Uterus (tissue), 4 donors: ENCODE measurements around the gene FAM120A. TPM values are rescaled to one million over a fixed set of nuclear protein-coding genes. Genes with fewer than 3 reads are reported as not detected.

Experiments
- DNase-seq, 2 donors: peaks; one replicate each; pipeline ENCODE4 v3.0.0-alpha.2; 2019 to 2020
- H3K27ac ChIP-seq, 2 donors: fragments of 200-600 bp; sonication (generic); 1 replicate in 1 of 2; 2 replicates in 1 of 2; pipeline ENCODE4 v1.5.1; 2016 to 2018
- H3K27me3 ChIP-seq, 2 donors: fragments of 200-600 bp; sonication (generic); one replicate each; pipeline ENCODE4 v1.5.1; 2018 to 2019; ENCODE audit warnings: control low read depth in 1 of 2
- H3K36me3 ChIP-seq, 2 donors: fragments of 200-600 bp; sonication (generic); one replicate each; pipeline ENCODE4 v1.5.1; 2019; ENCODE audit warnings: control low read depth in 1 of 2
- H3K4me1 ChIP-seq, 2 donors: fragments of 200-600 bp; sonication (generic); one replicate each; pipeline ENCODE4 v1.5.1; 2018 to 2019; ENCODE audit warnings: control low read depth in 1 of 2
- H3K4me3 ChIP-seq, 2 donors: fragments of 200-600 bp; sonication (generic); 1 replicate in 1 of 2; 2 replicates in 1 of 2; pipeline ENCODE4 v1.5.1; 2018 to 2019; ENCODE audit warnings: mild to moderate bottlenecking in 1 of 2
- H3K9me3 ChIP-seq, 2 donors: fragments of 200-600 bp; sonication (generic); one replicate each; pipeline ENCODE4 v1.5.1; 2019; ENCODE audit warnings: control low read depth in 1 of 2
- POLR2A ChIP-seq, 2 donors: fragments of 450-650 bp; IDR thresholded peaks; one replicate each; pipeline ENCODE4 v1.6.1; 2016; ENCODE audit warnings: antibody characterized with exemption in 2 of 2, mild to moderate bottlenecking in 1 of 2, moderate library complexity in 1 of 2
- intact Hi-C: fragments of 100-400 bp; cut with DNase I; formaldehyde crosslinking; loops from one replicate; pipeline ENCODE4 v1.15.1; 2023; ENCODE audit warnings: low total_unique reads
- total RNA-seq, 4 donors: library from RNA; depleted of rRNA in 3 of 4; stranded (reverse); fragments of >200 nt in 3 of 4; gene quantifications; one replicate each; pipeline versions ENCODE4 v1.1.0 to v1.2.4, GENCODE V29; 2014 to 2023
- TF ChIP-seq, protein P1 (sequence below), 4 experiments: fragments of 200-600 bp in 2 of 4; fragments of 450-650 bp in 2 of 4; sonication (generic) in 2 of 4; IDR thresholded peaks; one replicate each; pipeline ENCODE4 v1.5.1; 2016 to 2019; ENCODE audit warnings: antibody characterized with exemption in 4 of 4, mild to moderate bottlenecking in 2 of 4, moderate library complexity in 1 of 4
- donor health status: DM: yes; HTN: yes; CAD: no.

FAM120A gene
- total RNA-seq, 4 donors from 2014 or later = 36.8 to 110 (median 103) TPM

DNA sequence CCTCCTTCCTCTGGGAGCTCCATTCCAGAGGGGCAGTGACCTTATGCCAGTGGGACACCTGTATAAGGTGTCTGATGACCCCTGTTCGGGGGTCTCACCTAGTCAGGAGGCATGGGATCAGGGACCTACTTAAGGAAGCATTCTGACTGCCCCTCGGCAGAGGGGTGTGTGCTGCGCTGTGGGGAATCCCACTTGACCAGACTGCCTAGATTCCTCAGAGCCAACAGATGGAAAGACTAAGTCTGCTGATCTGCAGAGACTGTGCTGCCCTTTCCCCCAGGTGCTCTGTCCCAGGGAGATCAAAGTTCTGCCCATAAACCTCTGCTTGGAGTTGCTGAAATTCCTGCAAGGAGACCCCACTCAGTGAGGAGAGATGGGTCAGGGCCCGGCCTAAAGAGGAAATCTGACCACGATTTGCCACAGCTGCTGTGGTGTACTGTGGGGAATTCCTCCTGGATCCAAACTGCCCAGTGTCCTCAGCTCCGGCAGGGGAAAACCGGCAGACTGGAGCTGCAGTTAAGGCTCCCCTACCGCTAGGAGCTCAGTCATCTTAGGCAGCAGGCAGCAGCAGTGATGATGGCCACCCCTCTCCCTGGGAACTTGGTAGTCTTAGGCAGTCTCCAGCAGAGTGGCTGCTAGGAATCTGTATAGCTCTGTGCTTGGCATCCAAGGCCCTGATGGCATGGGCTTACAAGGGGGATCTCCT, 34.8 kb upstream of the FAM120A start:
- Histone ChIP-seq H3K36me3 (no peaks in the 10 kb centered on the region), H3K27ac (no peak overlapping the region), H3K4me3 (no peak overlapping the region), H3K9me3 (peaks cover 0 to 17% of the 10 kb centered on the region in 2 donors), H3K4me1 (no peaks in the 10 kb centered on the region), H3K27me3 (no peaks in the 10 kb centered on the region)
- no peak for TF ChIP-seq POLR2A (IDR thresholded peaks at IDR 0.05)
- TF ChIP-seq, protein P1, sequence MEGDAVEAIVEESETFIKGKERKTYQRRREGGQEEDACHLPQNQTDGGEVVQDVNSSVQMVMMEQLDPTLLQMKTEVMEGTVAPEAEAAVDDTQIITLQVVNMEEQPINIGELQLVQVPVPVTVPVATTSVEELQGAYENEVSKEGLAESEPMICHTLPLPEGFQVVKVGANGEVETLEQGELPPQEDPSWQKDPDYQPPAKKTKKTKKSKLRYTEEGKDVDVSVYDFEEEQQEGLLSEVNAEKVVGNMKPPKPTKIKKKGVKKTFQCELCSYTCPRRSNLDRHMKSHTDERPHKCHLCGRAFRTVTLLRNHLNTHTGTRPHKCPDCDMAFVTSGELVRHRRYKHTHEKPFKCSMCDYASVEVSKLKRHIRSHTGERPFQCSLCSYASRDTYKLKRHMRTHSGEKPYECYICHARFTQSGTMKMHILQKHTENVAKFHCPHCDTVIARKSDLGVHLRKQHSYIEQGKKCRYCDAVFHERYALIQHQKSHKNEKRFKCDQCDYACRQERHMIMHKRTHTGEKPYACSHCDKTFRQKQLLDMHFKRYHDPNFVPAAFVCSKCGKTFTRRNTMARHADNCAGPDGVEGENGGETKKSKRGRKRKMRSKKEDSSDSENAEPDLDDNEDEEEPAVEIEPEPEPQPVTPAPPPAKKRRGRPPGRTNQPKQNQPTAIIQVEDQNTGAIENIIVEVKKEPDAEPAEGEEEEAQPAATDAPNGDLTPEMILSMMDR (IDR thresholded peaks at IDR 0.05) = no peak
- DNase-seq = no peak
- intact Hi-C loops = no loop called here

DNA sequence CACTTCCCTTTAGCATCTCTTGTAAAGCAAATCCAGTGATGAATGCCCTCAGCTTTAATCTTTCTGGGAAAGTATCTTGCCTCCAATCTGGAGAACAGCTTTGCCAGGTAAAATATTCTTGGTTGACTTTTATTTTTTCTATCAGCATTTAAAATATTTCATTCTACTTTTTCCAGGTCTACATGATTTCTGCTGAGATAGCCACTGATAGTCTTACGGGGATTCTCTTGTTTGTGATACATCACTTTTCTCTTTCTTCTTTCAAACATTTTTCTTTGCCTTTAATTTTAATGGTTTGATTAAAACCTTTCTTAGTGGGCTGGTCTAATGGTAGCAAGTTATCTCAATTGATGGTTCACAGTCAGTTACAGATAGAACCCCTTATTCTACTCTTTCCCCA, 33.9 kb upstream of the FAM120A start:
- H3K27me3 ChIP-seq = no peaks in the 10 kb centered on the region
- no peak overlapping the region for H3K4me3 ChIP-seq
- peaks cover 0 to 17% of the 10 kb centered on the region in 2 donors for H3K9me3 ChIP-seq
- intact Hi-C loops = no loop called here
- no peaks in the 10 kb centered on the region for H3K36me3 ChIP-seq
- TF ChIP-seq, protein P1 (IDR thresholded peaks at IDR 0.05) = no peak
- no peak for TF ChIP-seq POLR2A (IDR thresholded peaks at IDR 0.05)
- H3K4me1 ChIP-seq = no peaks in the 10 kb centered on the region
- H3K27ac ChIP-seq = no peak overlapping the region
- no peak for DNase-seq

DNA sequence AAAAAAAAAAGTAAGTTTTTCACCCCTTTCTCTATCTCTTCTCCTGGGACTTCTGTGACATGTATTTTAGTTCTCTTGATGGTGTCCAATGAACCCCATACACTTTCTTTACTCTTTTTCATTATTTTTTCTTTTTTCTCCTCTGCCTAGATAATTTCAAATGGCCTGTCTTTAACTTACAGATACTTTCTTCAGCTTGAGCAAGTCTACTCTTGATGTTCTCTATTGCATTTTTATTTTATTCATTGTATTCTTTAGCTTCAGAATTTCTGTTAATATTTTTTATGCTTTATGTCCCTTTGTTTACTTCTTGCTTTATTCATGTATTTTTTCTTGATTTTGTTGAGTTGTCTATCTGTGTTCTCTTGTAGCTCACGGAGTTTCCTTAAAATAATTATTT, 32.5 kb upstream of the FAM120A start:
- Histone ChIP-seq H3K4me3 (no peak overlapping the region), H3K4me1 (no peaks in the 10 kb centered on the region), H3K27me3 (no peaks in the 10 kb centered on the region), H3K27ac (no peak overlapping the region), H3K9me3 (peaks cover 0 to 17% of the 10 kb centered on the region in 2 donors), H3K36me3 (no peaks in the 10 kb centered on the region)
- intact Hi-C loops = no loop called here
- no peak for DNase-seq
- TF ChIP-seq, protein P1 (IDR thresholded peaks at IDR 0.05) = no peak
- TF ChIP-seq POLR2A (IDR thresholded peaks at IDR 0.05) = no peak

DNA sequence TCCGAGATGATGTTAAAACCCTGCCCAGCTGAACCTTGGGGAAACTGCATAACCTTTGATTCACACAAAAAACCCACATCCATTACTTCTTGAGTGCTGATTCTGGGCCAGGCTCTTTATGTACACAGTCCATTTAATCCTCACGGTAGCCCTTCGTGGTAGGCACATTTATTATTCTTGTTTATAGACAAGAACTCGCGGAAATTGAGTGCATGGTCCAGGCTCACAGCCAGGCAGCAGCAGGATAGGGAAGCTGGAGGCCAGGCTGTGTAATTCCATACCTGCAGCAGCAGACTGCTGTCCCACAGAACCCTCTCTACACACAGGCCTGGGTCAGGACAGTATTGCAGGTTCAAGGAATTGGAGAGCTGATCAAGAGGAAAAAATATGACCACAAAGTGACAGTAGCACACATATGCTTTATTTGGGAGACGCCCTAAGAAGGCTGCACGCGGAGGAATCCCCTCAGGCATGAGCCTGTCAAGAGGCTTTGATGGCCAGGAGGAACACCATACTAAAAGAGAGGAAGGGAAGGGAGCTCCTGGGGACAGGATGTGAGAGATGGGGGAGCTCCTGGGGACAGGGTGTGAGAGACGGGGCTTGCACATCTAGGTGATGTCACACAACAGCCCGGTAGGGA, 28.4 kb upstream of the FAM120A start:
- H3K27ac ChIP-seq = no peak overlapping the region
- H3K27me3 ChIP-seq = no peaks in the 10 kb centered on the region
- TF ChIP-seq, protein P1 (IDR thresholded peaks at IDR 0.05) = no peak
- no peak for TF ChIP-seq POLR2A (IDR thresholded peaks at IDR 0.05)

DNA sequence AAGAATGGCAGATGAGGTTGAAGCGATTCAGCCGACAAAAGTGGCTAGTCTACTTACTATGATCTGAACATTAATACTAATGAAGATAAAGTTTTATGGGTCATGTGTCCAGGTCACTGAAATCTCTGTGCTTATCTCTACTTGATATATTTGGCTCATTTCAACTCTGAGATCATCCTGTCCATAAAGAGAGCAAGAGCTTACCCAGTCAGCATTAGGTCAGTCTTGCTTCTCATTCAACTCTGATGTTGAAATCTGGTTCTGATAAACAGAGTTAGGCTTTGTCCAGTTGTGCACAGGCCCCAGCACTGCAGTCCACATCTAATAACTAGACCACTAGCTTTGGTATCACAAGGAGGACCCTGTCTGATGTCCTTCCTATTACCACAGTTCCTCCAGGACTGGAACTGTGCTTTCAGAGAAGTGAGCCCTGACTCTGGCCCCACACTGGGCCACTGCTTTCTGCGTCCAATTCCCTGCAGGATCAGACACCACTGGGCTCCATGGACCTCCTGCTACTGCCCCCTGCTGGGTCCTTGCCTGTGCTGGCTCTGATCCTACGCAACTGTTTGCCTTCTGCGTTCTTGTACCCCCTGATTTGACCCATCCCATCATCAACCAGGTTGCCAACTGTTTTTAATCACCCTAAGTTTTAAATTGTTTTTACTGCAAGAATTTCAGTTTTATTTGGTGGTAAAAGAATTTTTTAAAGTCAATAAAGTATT, 23.7 kb upstream of the FAM120A start:
- Histone ChIP-seq H3K27me3 (no peaks in the 10 kb centered on the region), H3K4me1 (no peaks in the 10 kb centered on the region), H3K9me3 (no peaks in the 10 kb centered on the region), H3K36me3 (no peaks in the 10 kb centered on the region), H3K4me3 (no peak overlapping the region), H3K27ac (no peak overlapping the region)
- TF ChIP-seq, protein P1 (IDR thresholded peaks at IDR 0.05) = no peak
- no peak for TF ChIP-seq POLR2A (IDR thresholded peaks at IDR 0.05)
- no peak for DNase-seq
- intact Hi-C loops = no loop called here

More for the DNA sequence above, 28.4 kb upstream of the FAM120A start:
- H3K36me3 ChIP-seq = no peaks in the 10 kb centered on the region
- H3K9me3 ChIP-seq = peaks cover 0 to 10% of the 10 kb centered on the region in 2 donors
- no peaks in the 10 kb centered on the region for H3K4me1 ChIP-seq
- DNase-seq = no peak
- intact Hi-C loops = no loop called here
- no peak overlapping the region for H3K4me3 ChIP-seq
